ENCODE measurements around the gene TSPAN33. TPM values are rescaled to one million over a fixed set of nuclear protein-coding genes. Genes with fewer than 3 reads are reported as not detected.

Gene TSPAN33
- total and polyA plus RNA-seq, 9 of the 15 experiments (the other 6 are each of a cell fraction or from before 2014, with no cell fraction given): 0.03 to 1.5 (median 0.23) TPM; not detected in 2

- TF ChIP-seq NR0B1 (IDR thresholded peaks at IDR 0.05; ENCODE audit: partially characterized antibody) (no peak), ZNF318 (IDR thresholded peaks at IDR 0.05; ENCODE audit: borderline replicate concordance in 1 of 2, low read depth in 1 of 2) (0 out of 4 replicates have a peak, but pooled peaks of 1 of the 2 experiments have one; percentile 41), ZNF431 (CRISPR knock-in tag; IDR thresholded peaks at IDR 0.05) (no peak), HINFP (tag; conservative IDR thresholded peaks at IDR 0.05; ENCODE audit: low read depth) (0 out of 2 replicates have a peak, but pooled peaks have one; percentile 53), ZBTB8A (IDR thresholded peaks at IDR 0.05; ENCODE audit: partially characterized antibody) (no peak), ZNF395 (CRISPR knock-in tag; IDR thresholded peaks at IDR 0.05) (peak; percentile 97), MXI1 (IDR thresholded peaks at IDR 0.05; ENCODE audit: low read depth, low read length) (no peak), ZBTB2 (IDR thresholded peaks at IDR 0.05) (no peak), ZNF57 (CRISPR knock-in tag; IDR thresholded peaks at IDR 0.05) (no peak)
Observed at GRCh38 chr7:129150199-129150996, 5.9 kb downstream of the TSPAN33 start (continued).

All from K562 (cell line).